GM23248 (cell line): ENCODE measurements around the gene KRTAP4-16. TPM values are rescaled to one million over a fixed set of nuclear protein-coding genes. Genes with fewer than 3 reads are reported as not detected.
"Not testable (repeated sequence)": the region's sequence is repeated elsewhere in the genome, so short reads cannot be mapped to it uniquely, and the experiment has no call there.

Experiments used
- DNase-seq: peaks from one replicate; pipeline ENCODE4 v3.0.0-alpha.2; 2015
- H2AFZ ChIP-seq: fragments of 200-600 bp; sonication (generic); 2 replicates; pipeline ENCODE4 v1.6.1; 2016; ENCODE audit warnings: antibody characterized with exemption
- H3F3A ChIP-seq: fragments of 200-600 bp; sonication (generic); 2 replicates; pipeline ENCODE4 v1.6.1; 2016; ENCODE audit warnings: mild to moderate bottlenecking, antibody characterized with exemption, mixed run types; ENCODE audit not compliant: insufficient read depth
- H3K27ac ChIP-seq: fragments of 200-600 bp; sonication (generic); 2 replicates; pipeline ENCODE4 v1.5.1; 2016; ENCODE audit warnings: mild to moderate bottlenecking
- H3K27me3 ChIP-seq: fragments of 200-600 bp; sonication (generic); replicated peaks from 2 replicates; pipeline ENCODE4 v1.6.1; 2016; ENCODE audit warnings: mild to moderate bottlenecking; ENCODE audit not compliant: insufficient read depth
- H3K36me3 ChIP-seq: fragments of 200-600 bp; sonication (generic); 2 replicates; pipeline ENCODE4 v1.6.1; 2016; ENCODE audit warnings: low read depth, mild to moderate bottlenecking
- H3K4me1 ChIP-seq: fragments of 200-600 bp; sonication (generic); 2 replicates; pipeline ENCODE4 v1.6.1; 2016; ENCODE audit warnings: mild to moderate bottlenecking; ENCODE audit not compliant: insufficient read depth
- H3K4me2 ChIP-seq: fragments of 200-600 bp; sonication (generic); one replicate; pipeline ENCODE4 v1.6.1; 2016; ENCODE audit warnings: mild to moderate bottlenecking; ENCODE audit not compliant: unreplicated experiment
- H3K4me3 ChIP-seq: fragments of 200-600 bp; sonication (generic); 2 replicates; pipeline ENCODE4 v1.5.1; 2016; ENCODE audit warnings: mild to moderate bottlenecking
- H3K79me2 ChIP-seq: fragments of 200-600 bp; sonication (generic); 2 replicates; pipeline ENCODE4 v1.6.1; 2016; ENCODE audit warnings: mild to moderate bottlenecking; ENCODE audit not compliant: insufficient read depth
- H3K9ac ChIP-seq: fragments of 200-600 bp; sonication (generic); 2 replicates; pipeline ENCODE4 v1.6.1; 2016; ENCODE audit warnings: mild to moderate bottlenecking
- H3K9me2 ChIP-seq: fragments of 200-600 bp; sonication (generic); 2 replicates; pipeline ENCODE4 v1.6.1; 2016; ENCODE audit warnings: mixed run types, mild to moderate bottlenecking, moderate library complexity; ENCODE audit not compliant: insufficient read depth
- H3K9me3 ChIP-seq: fragments of 200-600 bp; sonication (generic); one replicate; pipeline ENCODE4 v1.6.1; 2017; ENCODE audit warnings: low read depth
- H4K20me1 ChIP-seq: fragments of 200-600 bp; sonication (generic); 2 replicates; pipeline ENCODE4 v1.6.0; 2016; ENCODE audit not compliant: insufficient read depth
- EZH2 ChIP-seq: fragments of 200-600 bp; sonication (generic); IDR thresholded peaks from 2 replicates; pipeline ENCODE4 v1.6.1; 2018; ENCODE audit warnings: antibody characterized with exemption, mild to moderate bottlenecking; ENCODE audit not compliant: insufficient read depth, poor library complexity, severe bottlenecking
- EZH2phosphoT487 ChIP-seq: fragments of 200-600 bp; sonication (generic); IDR thresholded peaks from 2 replicates; pipeline ENCODE4 v1.6.1; 2018; ENCODE audit warnings: antibody characterized with exemption, moderate library complexity, mild to moderate bottlenecking, low read depth; ENCODE audit not compliant: insufficient read depth
- WGBS, 2 experiments: methylation state at CpG; one replicate each; pipeline ENCODE4 v1.1.6; 2015 to 2017; ENCODE audit warnings: low lambda C conversion rate in 2 of 2, low coverage in 1 of 2; ENCODE audit errors: missing lambda C conversion rate in 2 of 2; 5-methylcytosine and 5-hydroxymethylcytosine counted together
- in situ Hi-C: fragments of 300-500 bp; cut with MboI; formaldehyde crosslinking; loops from 2 replicates; pipeline ENCODE4 v1.15.0; 2020
- polyA plus RNA-seq: library from polyadenylated mRNA; unstranded; fragments of >200 nt; fragmentation: Nextera tagmentation; extraction: Ambion mirVana; gene quantifications from 2 replicates; pipeline ENCODE4 v1.2.1, GENCODE V29; 2016
- total RNA-seq: library from RNA; depleted of rRNA; stranded (reverse); fragments of >200 nt; shearing (Covaris generic); gene quantifications from 2 replicates; pipeline ENCODE4 v1.2.3, GENCODE V29; 2014

Gene KRTAP4-16
- total and polyA plus RNA-seq, 2 experiments from 2014 or later = not detected

- Histone ChIP-seq H4K20me1 (no peaks in the 10 kb centered on the region), H3F3A (peaks cover 69% of the 10 kb centered on the region), H2AFZ (no peak overlapping the region), H3K4me2 (no peak overlapping the region), H3K27me3 (no peaks in the 10 kb centered on the region), H3K79me2 (no peaks in the 10 kb centered on the region), H3K9ac (no peak overlapping the region), H3K4me3 (no peak overlapping the region), H3K27ac (no peak overlapping the region), H3K9me3 (no peaks in the 10 kb centered on the region), H3K9me2 (no peaks in the 10 kb centered on the region), H3K36me3 (no peaks in the 10 kb centered on the region), H3K4me1 (peaks cover 62% of the 10 kb centered on the region)
- TF ChIP-seq EZH2phosphoT487 (no peak), EZH2 (no peak)
- no peak for DNase-seq
- WGBS, 2 experiments = 100% methylated on average over 1 of the region's 1 CpG
- in situ Hi-C loops = no loop called here
Observed at GRCh38 chr17:41064301-41064700, 37.7 kb downstream of the KRTAP4-16 start.

GRCh38 chr17:41063449-41063848 is 38.6 kb downstream of the KRTAP4-16 start:
- H3K4me1 ChIP-seq = peaks cover 69% of the 10 kb centered on the region
- no peaks in the 10 kb centered on the region for H3K79me2 ChIP-seq
- 98 to 100% methylated on average over 4 of the region's 4 CpGs for whole genome bisulfite sequencing, 2 experiments
- in situ Hi-C loops = no loop called here
- no peaks in the 10 kb centered on the region for H3K27me3 ChIP-seq
- TF ChIP-seq EZH2phosphoT487 = no peak
- no peak for TF ChIP-seq EZH2
- DNase-seq = no peak
- no peaks in the 10 kb centered on the region for H4K20me1 ChIP-seq
- H3K9me2 ChIP-seq = no peaks in the 10 kb centered on the region
- H2AFZ ChIP-seq = no peak overlapping the region
- peak overlapping the region; percentile 85 for H3K27ac ChIP-seq
- H3K4me2 ChIP-seq = no peak overlapping the region
- no peaks in the 10 kb centered on the region for H3K36me3 ChIP-seq
- peaks cover 78% of the 10 kb centered on the region for H3F3A ChIP-seq
- H3K9ac ChIP-seq = no peak overlapping the region
- no peak overlapping the region for H3K4me3 ChIP-seq
- H3K9me3 ChIP-seq = no peaks in the 10 kb centered on the region

DNA sequence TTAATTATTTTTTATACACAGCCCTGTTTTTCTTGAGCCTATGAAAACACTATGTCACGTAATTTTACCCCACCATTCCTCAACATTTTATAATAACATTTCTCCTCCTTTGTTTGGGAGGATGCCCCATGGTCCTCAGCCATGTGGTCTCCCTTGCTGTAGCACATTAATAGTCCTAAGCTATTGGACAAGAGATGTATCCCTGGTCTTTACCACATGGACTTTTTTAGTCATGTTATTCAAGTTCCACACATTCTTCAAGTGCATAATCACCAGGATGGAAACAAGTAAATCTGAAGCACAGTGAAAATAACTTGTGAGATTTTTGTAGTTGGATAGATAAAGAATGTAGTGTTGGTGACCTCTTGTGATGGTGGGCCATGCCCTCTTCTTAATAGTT is 40.0 kb downstream of the KRTAP4-16 start:
- Histone ChIP-seq H3K9ac (peak overlapping the region; percentile 46), H3F3A (peaks cover 76% of the 10 kb centered on the region), H3K27ac (peak overlapping the region; percentile 85), H3K4me1 (peaks cover 63% of the 10 kb centered on the region), H3K9me2 (no peaks in the 10 kb centered on the region), H3K9me3 (no peaks in the 10 kb centered on the region), H3K4me3 (no peak overlapping the region), H3K4me2 (peak overlapping the region; percentile 29), H3K79me2 (no peaks in the 10 kb centered on the region), H2AFZ (no peak overlapping the region), H3K27me3 (no peaks in the 10 kb centered on the region), H4K20me1 (no peaks in the 10 kb centered on the region), H3K36me3 (no peaks in the 10 kb centered on the region)
- in situ Hi-C loops = no loop called here
- 0 to 7% methylated on average over 1 of the region's 1 CpG for WGBS, 2 experiments
- no peak for TF ChIP-seq EZH2phosphoT487
- TF ChIP-seq EZH2 = no peak
- peak; percentile 87 for DNase-seq

DNA sequence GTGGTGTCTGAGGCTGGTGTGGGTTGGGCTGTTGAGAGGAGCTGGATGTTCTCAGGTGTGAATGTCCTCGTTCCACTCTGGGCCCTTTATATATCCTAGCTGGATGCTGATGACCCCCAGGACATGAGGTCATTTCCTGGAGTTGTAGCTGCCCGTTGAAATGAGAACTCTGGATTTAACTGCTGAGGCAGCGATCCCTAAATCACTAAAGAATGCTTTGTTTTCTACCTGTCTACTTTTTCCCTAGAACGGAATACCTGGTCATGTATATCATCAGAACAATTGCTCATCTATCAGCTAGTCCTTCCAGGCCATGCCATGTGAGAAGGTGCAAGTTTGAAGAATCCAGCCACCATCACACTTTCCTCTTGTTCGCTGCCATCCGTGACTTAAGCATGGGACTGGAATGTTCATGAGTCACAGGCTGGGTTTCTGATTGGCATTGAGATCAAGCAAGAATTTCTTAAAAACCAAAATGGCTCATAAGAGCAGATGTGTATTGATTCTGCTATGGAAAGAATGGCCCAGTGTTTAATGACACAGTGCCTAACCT is 41.9 kb downstream of the KRTAP4-16 start, which contains the start of gene KRTAP2-3:
Gene KRTAP2-3 (minus strand): TSS at position 63 of the 553 bp plus-strand sequence. CDS start 64 bp downstream, outside the sequence.
- H3K4me3 ChIP-seq = no peak within 1 kb of the TSS
- no peaks in the 10 kb centered on the region for H3K27me3 ChIP-seq
- DNase-seq = peak; percentile 97
- no peak within 1 kb of the TSS for H2AFZ ChIP-seq
- no peaks in the 10 kb centered on the region for H3K9me2 ChIP-seq
- peaks cover 65% of the 10 kb centered on the region for H3F3A ChIP-seq
- H3K4me1 ChIP-seq = peaks cover 50% of the 10 kb centered on the region
- 25% methylated on average over 6 of the region's 6 CpGs for WGBS, 2 experiments
- peak within 1 kb of the TSS; percentile 85 for H3K27ac ChIP-seq
- no peaks in the 10 kb centered on the region for H3K36me3 ChIP-seq
- no peaks in the 10 kb centered on the region for H3K9me3 ChIP-seq
- TF ChIP-seq EZH2 (no peak), EZH2phosphoT487 (no peak)
- H3K79me2 ChIP-seq = no peaks in the 10 kb centered on the region
- H3K9ac ChIP-seq = peak within 1 kb of the TSS; percentile 46
- no peaks in the 10 kb centered on the region for H4K20me1 ChIP-seq
- in situ Hi-C loops = no loop called here
- H3K4me2 ChIP-seq = peak within 1 kb of the TSS; percentile 29

DNA sequence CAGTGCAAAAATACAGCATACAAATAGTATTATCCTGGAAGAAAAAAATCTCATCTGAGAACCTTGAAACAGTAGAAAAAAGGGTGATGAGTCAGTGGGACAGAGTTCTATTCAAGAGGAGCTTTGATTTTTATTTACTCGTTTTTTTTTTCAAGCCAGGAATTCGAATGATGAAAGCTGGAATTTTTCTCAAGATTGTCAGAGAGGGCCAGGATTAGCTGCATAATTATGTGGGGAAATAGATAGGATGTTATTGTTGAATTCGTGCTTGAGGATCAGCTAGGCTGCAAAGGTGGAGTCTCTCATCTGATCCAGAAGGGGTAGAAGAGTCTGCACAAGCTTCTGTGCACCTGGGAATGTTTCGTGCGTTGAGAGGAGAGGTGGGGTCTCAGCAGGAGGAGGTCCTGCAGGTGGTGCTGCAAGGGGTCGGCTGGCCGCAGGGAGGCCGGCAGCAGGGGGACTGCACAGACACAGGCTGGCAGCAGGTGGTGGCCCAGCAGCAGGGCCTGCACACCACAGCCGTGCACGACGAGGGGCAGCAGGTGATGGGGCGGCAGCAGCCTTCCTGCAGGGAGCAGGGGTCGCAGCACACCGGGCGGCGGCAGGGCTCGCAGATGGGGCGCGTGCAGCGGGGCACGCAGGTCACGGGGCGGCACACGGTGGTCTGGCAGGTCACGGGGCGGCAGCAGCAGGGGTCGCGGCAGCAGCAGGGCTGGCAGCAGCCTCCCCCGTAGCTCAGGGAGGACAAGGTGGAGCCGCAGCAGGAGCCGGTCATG is 42.5 kb downstream of the KRTAP4-16 start:
- H3K27me3 ChIP-seq, H3K9me2 ChIP-seq, H4K20me1 ChIP-seq, H3K79me2 ChIP-seq, H3K36me3 ChIP-seq, H2AFZ ChIP-seq, H3K9me3 ChIP-seq, H3K4me3 ChIP-seq, in situ Hi-C loops: not testable (repeated sequence)
- Histone ChIP-seq H3K4me1 (peaks cover 50% of the 10 kb centered on the region), H3K27ac (peak overlapping the region; percentile 85), H3K9ac (peak overlapping the region; percentile 18; the same call in 1 of the 2 replicates), H3K4me2 (peak overlapping the region; percentile 19), H3F3A (peaks cover 62% of the 10 kb centered on the region)
- WGBS, 2 experiments = 48 to 57% methylated on average over 8 to 10 of the region's 31 CpGs
- DNase-seq = peak; percentile 92
